ENCODE results near the gene CLASP1. TPM values are rescaled to one million over a fixed set of nuclear protein-coding genes. Genes with fewer than 3 reads are reported as not detected.
"Not testable (repeated sequence)": the region's sequence is repeated elsewhere in the genome, so short reads cannot be mapped to it uniquely, and the experiment has no call there.

Gene CLASP1
- total RNA-seq, 4 donors from 2014 or later = 14.1 to 110 (median 55.9) TPM

GRCh38 chr2:121304941-121305340 is 344.3 kb downstream of the CLASP1 start:
- no peaks in the 10 kb centered on the region for H3K9me3 ChIP-seq
- no peaks in the 10 kb centered on the region for H3K36me3 ChIP-seq
- no peaks in the 10 kb centered on the region for H3K27me3 ChIP-seq
- no peaks in the 10 kb centered on the region for H3K4me1 ChIP-seq
- no peak for TF ChIP-seq POLR2A (IDR thresholded peaks at IDR 0.05)
- TF ChIP-seq CTCF (IDR thresholded peaks at IDR 0.05) = no peak
- intact Hi-C loops (cut with DNase I; ENCODE audit: low total_unique reads) = no loop called here
- no peak overlapping the region for H3K27ac ChIP-seq
- DNase-seq = no peak
- H3K4me3 ChIP-seq = no peak overlapping the region

GRCh38 chr2:121303531-121304263 is 345.6 kb downstream of the CLASP1 start:
- no peak overlapping the region for H3K27ac ChIP-seq
- no peaks in the 10 kb centered on the region for H3K9me3 ChIP-seq
- H3K4me1 ChIP-seq = no peaks in the 10 kb centered on the region
- H3K36me3 ChIP-seq = no peaks in the 10 kb centered on the region
- TF ChIP-seq CTCF (IDR thresholded peaks at IDR 0.05) = no peak
- TF ChIP-seq POLR2A (IDR thresholded peaks at IDR 0.05) = no peak
- H3K27me3 ChIP-seq = no peaks in the 10 kb centered on the region
- no peak for DNase-seq
- intact Hi-C loops (cut with DNase I; ENCODE audit: low total_unique reads) = no loop called here
- H3K4me3 ChIP-seq = no peak overlapping the region

- H3K9me3 ChIP-seq; H3K36me3 ChIP-seq; H3K27me3 ChIP-seq; DNase-seq; H3K4me3 ChIP-seq; H3K4me1 ChIP-seq; intact Hi-C loops (cut with DNase I; ENCODE audit: low total_unique reads); H3K27ac ChIP-seq: not testable (repeated sequence)
These were observed 348.1 kb downstream of the CLASP1 start for GRCh38 chr2:121301190-121301589.

- intact Hi-C loops (cut with DNase I; ENCODE audit: low total_unique reads) = no loop called here
- Histone ChIP-seq H3K9me3 (no peaks in the 10 kb centered on the region), H3K4me3 (no peak overlapping the region), H3K27ac (no peak overlapping the region), H3K4me1 (no peaks in the 10 kb centered on the region), H3K27me3 (no peaks in the 10 kb centered on the region), H3K36me3 (no peaks in the 10 kb centered on the region)
- no peak for DNase-seq
- no peak for TF ChIP-seq CTCF (IDR thresholded peaks at IDR 0.05)
- TF ChIP-seq POLR2A (IDR thresholded peaks at IDR 0.05) = no peak
These were observed 350.8 kb downstream of the CLASP1 start for GRCh38 chr2:121298476-121298875.

- DNase-seq; intact Hi-C loops (cut with DNase I; ENCODE audit: low total_unique reads); H3K27ac ChIP-seq; H3K27me3 ChIP-seq; H3K36me3 ChIP-seq; H3K4me1 ChIP-seq; H3K4me3 ChIP-seq; H3K9me3 ChIP-seq: not testable (repeated sequence)
These were observed 351.4 kb downstream of the CLASP1 start for GRCh38 chr2:121297866-121298265.

GRCh38 chr2:121297217-121297830 is 351.9 kb downstream of the CLASP1 start:
- Histone ChIP-seq H3K9me3 (no peaks in the 10 kb centered on the region), H3K27ac (no peak overlapping the region), H3K27me3 (no peaks in the 10 kb centered on the region), H3K36me3 (no peaks in the 10 kb centered on the region), H3K4me3 (no peak overlapping the region), H3K4me1 (no peaks in the 10 kb centered on the region)
- no peak for TF ChIP-seq POLR2A (IDR thresholded peaks at IDR 0.05)
- TF ChIP-seq CTCF (IDR thresholded peaks at IDR 0.05) = no peak
- no peak for DNase-seq
- intact Hi-C loops (cut with DNase I; ENCODE audit: low total_unique reads) = no loop called here
